GM18861 (cell line): ENCODE measurements around the gene CTNNA3.

Experiments
- ATAC-seq: cut with Tn5 transposase; IDR thresholded peaks from one replicate; pipeline ENCODE4 v1.9.1; 2021; ENCODE audit not compliant: unreplicated experiment

CTNNA3 gene

GRCh38 chr10:66958466-66958865 is 737.5 kb downstream of the CTNNA3 start:
- ATAC-seq, result no peak

- ATAC-seq, result no peak
These were observed 744.1 kb downstream of the CTNNA3 start for GRCh38 chr10:66951896-66952295.

- ATAC-seq, result no peak
These were observed 752.4 kb downstream of the CTNNA3 start for GRCh38 chr10:66943590-66943989.

GRCh38 chr10:66942407-66942806 is 753.6 kb downstream of the CTNNA3 start:
- no peak for ATAC-seq

GRCh38 chr10:66941491-66941890 is 754.5 kb downstream of the CTNNA3 start:
- no peak for ATAC-seq

GRCh38 chr10:66940965-66941364 is 755.0 kb downstream of the CTNNA3 start:
- no peak for ATAC-seq

GRCh38 chr10:66934711-66935110 is 761.3 kb downstream of the CTNNA3 start:
- no peak for ATAC-seq

GRCh38 chr10:66931949-66932343 is 764.0 kb downstream of the CTNNA3 start:
- ATAC-seq, result no peak

- ATAC-seq, result peak; percentile 86
These were observed 764.6 kb downstream of the CTNNA3 start for GRCh38 chr10:66931340-66931948.

- no peak for ATAC-seq
These were observed 766.6 kb downstream of the CTNNA3 start for GRCh38 chr10:66929375-66929774.

- no peak for ATAC-seq
These were observed 767.2 kb downstream of the CTNNA3 start for GRCh38 chr10:66928776-66929175.

- ATAC-seq, result no peak
These were observed 767.8 kb downstream of the CTNNA3 start for GRCh38 chr10:66927971-66928770.

- no peak for ATAC-seq
These were observed 768.6 kb downstream of the CTNNA3 start for GRCh38 chr10:66927251-66927935.

- ATAC-seq, result no peak
These were observed 769.2 kb downstream of the CTNNA3 start for GRCh38 chr10:66926841-66927240.

- peak; percentile 100 for ATAC-seq
These were observed 769.9 kb downstream of the CTNNA3 start, which contains the start of gene LRRTM3 for GRCh38 chr10:66925896-66926715. Gene LRRTM3, plus strand, starts transcription at chr10:66926036.

GRCh38 chr10:66925373-66925772 is 770.6 kb downstream of the CTNNA3 start:
- no peak for ATAC-seq

- no peak for ATAC-seq
These were observed 771.2 kb downstream of the CTNNA3 start for GRCh38 chr10:66924674-66925345.

- no peak for ATAC-seq
These were observed 776.7 kb downstream of the CTNNA3 start for GRCh38 chr10:66919248-66919647.

- ATAC-seq, result no peak
These were observed 778.9 kb downstream of the CTNNA3 start for GRCh38 chr10:66917104-66917503.

GRCh38 chr10:66916030-66916429 is 780.0 kb downstream of the CTNNA3 start:
- ATAC-seq, result no peak
